RCC 7860 (cell line): Measurements from ENCODE around the gene USP30.

Source experiments
- DNase-seq: peaks from one replicate; pipeline ENCODE4 v3.0.0-alpha.2; 2015; ENCODE audit warnings: low spot score
- FAIRE-seq: peaks from 2 replicates; lab custom pipeline; 2012; peaks lifted over from hg19 to GRCh38; lab: Jason Lieb, UNC

The USP30 gene

GRCh38 chr12:109121346-109121880 lies 69.0 kb downstream of the USP30 start:
- DNase-seq (no peak), FAIRE-seq (no peak)

- DNase-seq, result no peak
- no peak for FAIRE-seq
Measured at GRCh38 chr12:109124878-109125648, 72.7 kb downstream of the USP30 start.

- FAIRE-seq, result no peak
- DNase-seq, result no peak
Measured at GRCh38 chr12:109125791-109126190, 73.4 kb downstream of the USP30 start.

- FAIRE-seq (no peak), DNase-seq (no peak)
Measured at GRCh38 chr12:109126784-109127183, 74.4 kb downstream of the USP30 start.

- FAIRE-seq (no peak), DNase-seq (no peak)
Measured at GRCh38 chr12:109127533-109128242, 75.3 kb downstream of the USP30 start.

- no peak for DNase-seq
- FAIRE-seq, result no peak
Measured at GRCh38 chr12:109130297-109131153, 78.1 kb downstream of the USP30 start.

GRCh38 chr12:109131154-109132050 lies 79.0 kb downstream of the USP30 start:
- FAIRE-seq (no peak), DNase-seq (no peak)

GRCh38 chr12:109134186-109134917 lies 82.0 kb downstream of the USP30 start:
- DNase-seq, result no peak
- no peak for FAIRE-seq

- DNase-seq, result no peak
Measured at GRCh38 chr12:109137055-109137454, 84.7 kb downstream of the USP30 start.

More at GRCh38 chr12:109137055-109137454, 84.7 kb downstream of the USP30 start:
- no peak for FAIRE-seq
